ENCODE measurements around the gene COL9A2.

COL9A2 gene

DNA sequence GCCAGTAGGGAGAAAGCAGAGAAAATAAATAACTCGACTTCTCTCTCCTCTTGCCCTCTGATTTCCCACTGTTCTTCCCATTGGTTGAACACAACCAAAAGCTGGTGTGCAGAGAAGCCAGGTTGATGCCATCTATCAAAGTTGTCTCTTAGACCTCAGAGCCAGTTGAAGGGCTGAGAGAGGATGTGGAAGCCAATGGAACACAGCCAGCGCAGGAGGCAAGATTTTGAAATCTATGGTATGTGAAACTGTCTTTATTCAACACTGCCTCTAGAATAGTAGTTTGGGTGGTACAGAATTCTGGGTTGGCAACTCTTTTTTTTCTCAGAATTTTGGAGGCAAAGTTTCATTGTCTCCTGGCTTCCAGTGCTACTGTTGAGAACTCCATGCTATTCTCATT lies 45.1 kb upstream of the COL9A2 start:
- Histone ChIP-seq H3K4me3 (ENCODE audit: insufficient read depth, low read length, poor library complexity, severe bottlenecking) (no peak overlapping the region), H3K27me3 (ENCODE audit: low read length) (no peaks in the 10 kb centered on the region), H3K4me2 (ENCODE audit: low read depth, low read length, poor library complexity, severe bottlenecking) (no peak overlapping the region), H3K36me3 (ENCODE audit: low read length) (no peaks in the 10 kb centered on the region), H3K9ac (ENCODE audit: low read length) (no peak overlapping the region), H2AFZ (ENCODE audit: low read depth, low read length, severe bottlenecking) (no peak overlapping the region), H3K79me2 (ENCODE audit: insufficient read depth, low read length) (no peaks in the 10 kb centered on the region), H3F3A (ENCODE audit: insufficient read depth) (no peaks in the 10 kb centered on the region), H3K9me2 (replicated peaks; ENCODE audit: insufficient read depth, low read length) (no peaks in the 10 kb centered on the region), H3K9me3 (ENCODE audit: insufficient read depth, low read length) (peaks cover 9% of the 10 kb centered on the region; the same call in 1 of the 2 replicates), H4K20me1 (ENCODE audit: low read depth, low read length) (no peaks in the 10 kb centered on the region), H3K27ac (ENCODE audit: low read depth, low read length) (no peak overlapping the region)
- TF ChIP-seq EZH2phosphoT487 (conservative IDR thresholded peaks at IDR 0.05; ENCODE audit: low read length), result no peak
- TF ChIP-seq, protein P1, sequence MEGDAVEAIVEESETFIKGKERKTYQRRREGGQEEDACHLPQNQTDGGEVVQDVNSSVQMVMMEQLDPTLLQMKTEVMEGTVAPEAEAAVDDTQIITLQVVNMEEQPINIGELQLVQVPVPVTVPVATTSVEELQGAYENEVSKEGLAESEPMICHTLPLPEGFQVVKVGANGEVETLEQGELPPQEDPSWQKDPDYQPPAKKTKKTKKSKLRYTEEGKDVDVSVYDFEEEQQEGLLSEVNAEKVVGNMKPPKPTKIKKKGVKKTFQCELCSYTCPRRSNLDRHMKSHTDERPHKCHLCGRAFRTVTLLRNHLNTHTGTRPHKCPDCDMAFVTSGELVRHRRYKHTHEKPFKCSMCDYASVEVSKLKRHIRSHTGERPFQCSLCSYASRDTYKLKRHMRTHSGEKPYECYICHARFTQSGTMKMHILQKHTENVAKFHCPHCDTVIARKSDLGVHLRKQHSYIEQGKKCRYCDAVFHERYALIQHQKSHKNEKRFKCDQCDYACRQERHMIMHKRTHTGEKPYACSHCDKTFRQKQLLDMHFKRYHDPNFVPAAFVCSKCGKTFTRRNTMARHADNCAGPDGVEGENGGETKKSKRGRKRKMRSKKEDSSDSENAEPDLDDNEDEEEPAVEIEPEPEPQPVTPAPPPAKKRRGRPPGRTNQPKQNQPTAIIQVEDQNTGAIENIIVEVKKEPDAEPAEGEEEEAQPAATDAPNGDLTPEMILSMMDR (IDR thresholded peaks at IDR 0.05; ENCODE audit: insufficient read depth, low read length, poor library complexity, severe bottlenecking), result no peak

- Histone ChIP-seq H3K27me3 (ENCODE audit: low read length) (no peaks in the 10 kb centered on the region), H3K9me2 (replicated peaks; ENCODE audit: insufficient read depth, low read length) (no peaks in the 10 kb centered on the region), H3K36me3 (ENCODE audit: low read length) (no peaks in the 10 kb centered on the region), H3K4me2 (ENCODE audit: low read depth, low read length, poor library complexity, severe bottlenecking) (no peak overlapping the region), H3K9me3 (ENCODE audit: insufficient read depth, low read length) (peaks cover 9% of the 10 kb centered on the region; the same call in 1 of the 2 replicates), H2AFZ (ENCODE audit: low read depth, low read length, severe bottlenecking) (no peak overlapping the region), H3F3A (ENCODE audit: insufficient read depth) (no peaks in the 10 kb centered on the region), H3K27ac (ENCODE audit: low read depth, low read length) (no peak overlapping the region), H3K79me2 (ENCODE audit: insufficient read depth, low read length) (no peaks in the 10 kb centered on the region), H3K4me3 (ENCODE audit: insufficient read depth, low read length, poor library complexity, severe bottlenecking) (no peak overlapping the region), H3K9ac (ENCODE audit: low read length) (no peak overlapping the region), H4K20me1 (ENCODE audit: low read depth, low read length) (no peaks in the 10 kb centered on the region)
- no peak for TF ChIP-seq EZH2phosphoT487 (conservative IDR thresholded peaks at IDR 0.05; ENCODE audit: low read length)
- TF ChIP-seq, protein P1 (IDR thresholded peaks at IDR 0.05; ENCODE audit: insufficient read depth, low read length, poor library complexity, severe bottlenecking), result no peak
Measured at GRCh38 chr1:40361637-40362036, 44.6 kb upstream of the COL9A2 start.

GRCh38 chr1:40361201-40361600 lies 44.1 kb upstream of the COL9A2 start:
- Histone ChIP-seq H3K9ac (ENCODE audit: low read length) (no peak overlapping the region), H3K4me2 (ENCODE audit: low read depth, low read length, poor library complexity, severe bottlenecking) (no peak overlapping the region), H3K79me2 (ENCODE audit: insufficient read depth, low read length) (no peaks in the 10 kb centered on the region), H3K27me3 (ENCODE audit: low read length) (no peaks in the 10 kb centered on the region), H3K9me2 (replicated peaks; ENCODE audit: insufficient read depth, low read length) (no peaks in the 10 kb centered on the region), H2AFZ (ENCODE audit: low read depth, low read length, severe bottlenecking) (no peak overlapping the region), H3F3A (ENCODE audit: insufficient read depth) (no peaks in the 10 kb centered on the region), H3K9me3 (ENCODE audit: insufficient read depth, low read length) (peaks cover 9% of the 10 kb centered on the region; the same call in 1 of the 2 replicates), H4K20me1 (ENCODE audit: low read depth, low read length) (no peaks in the 10 kb centered on the region), H3K4me3 (ENCODE audit: insufficient read depth, low read length, poor library complexity, severe bottlenecking) (no peak overlapping the region), H3K27ac (ENCODE audit: low read depth, low read length) (no peak overlapping the region), H3K36me3 (ENCODE audit: low read length) (no peaks in the 10 kb centered on the region)
- TF ChIP-seq EZH2phosphoT487 (conservative IDR thresholded peaks at IDR 0.05; ENCODE audit: low read length), result no peak
- TF ChIP-seq, protein P1 (IDR thresholded peaks at IDR 0.05; ENCODE audit: insufficient read depth, low read length, poor library complexity, severe bottlenecking), result no peak

All from SU-DHL-6 (cell line).